ENCODE measurements around the gene GAL.

The GAL gene

DNA sequence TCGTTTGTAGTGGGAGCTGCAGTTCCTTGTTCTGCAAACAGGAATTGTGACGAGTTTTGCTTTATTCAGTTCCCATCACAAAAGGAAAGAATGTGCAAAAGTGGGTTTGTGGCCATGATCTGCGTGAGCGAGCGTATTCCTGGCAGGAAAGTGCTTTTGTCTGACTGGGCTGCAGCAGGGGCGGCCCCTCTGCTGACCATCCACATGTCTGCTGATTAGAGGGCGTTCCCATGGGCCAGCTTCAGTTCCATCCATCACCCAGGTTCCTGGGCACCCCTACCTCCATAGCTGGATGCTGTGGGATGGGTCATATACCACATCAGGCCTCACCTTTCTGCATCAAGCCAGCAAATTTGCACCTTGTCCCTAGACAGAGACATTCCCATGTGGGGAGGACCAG lies 28.9 kb upstream of the GAL start:
- H3K27ac ChIP-seq: no peak overlapping the region
- DNase-seq (ENCODE audit: low spot score): no peak
- TF ChIP-seq, protein P1, sequence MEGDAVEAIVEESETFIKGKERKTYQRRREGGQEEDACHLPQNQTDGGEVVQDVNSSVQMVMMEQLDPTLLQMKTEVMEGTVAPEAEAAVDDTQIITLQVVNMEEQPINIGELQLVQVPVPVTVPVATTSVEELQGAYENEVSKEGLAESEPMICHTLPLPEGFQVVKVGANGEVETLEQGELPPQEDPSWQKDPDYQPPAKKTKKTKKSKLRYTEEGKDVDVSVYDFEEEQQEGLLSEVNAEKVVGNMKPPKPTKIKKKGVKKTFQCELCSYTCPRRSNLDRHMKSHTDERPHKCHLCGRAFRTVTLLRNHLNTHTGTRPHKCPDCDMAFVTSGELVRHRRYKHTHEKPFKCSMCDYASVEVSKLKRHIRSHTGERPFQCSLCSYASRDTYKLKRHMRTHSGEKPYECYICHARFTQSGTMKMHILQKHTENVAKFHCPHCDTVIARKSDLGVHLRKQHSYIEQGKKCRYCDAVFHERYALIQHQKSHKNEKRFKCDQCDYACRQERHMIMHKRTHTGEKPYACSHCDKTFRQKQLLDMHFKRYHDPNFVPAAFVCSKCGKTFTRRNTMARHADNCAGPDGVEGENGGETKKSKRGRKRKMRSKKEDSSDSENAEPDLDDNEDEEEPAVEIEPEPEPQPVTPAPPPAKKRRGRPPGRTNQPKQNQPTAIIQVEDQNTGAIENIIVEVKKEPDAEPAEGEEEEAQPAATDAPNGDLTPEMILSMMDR (IDR thresholded peaks at IDR 0.05): no peak
- H3K4me3 ChIP-seq: no peak overlapping the region

DNA sequence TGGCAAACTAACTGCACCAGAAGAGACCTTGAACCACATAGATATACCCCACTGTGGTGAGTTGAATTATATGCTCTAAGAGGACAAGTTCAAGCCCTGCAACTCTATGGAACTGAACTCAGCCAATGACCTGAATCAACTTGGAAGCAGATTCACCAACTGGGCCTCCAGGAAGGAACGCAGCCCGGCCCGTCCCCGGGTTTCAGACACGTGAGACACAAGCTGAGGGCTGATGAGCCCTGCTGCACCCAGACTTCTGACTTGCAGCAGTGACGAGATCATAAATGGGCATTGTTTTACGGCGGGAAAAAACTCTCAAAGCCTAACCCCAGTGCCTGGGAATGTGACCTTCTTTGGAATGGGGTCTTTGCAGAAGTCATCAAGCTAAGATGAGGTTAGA lies 28.5 kb upstream of the GAL start:
- H3K4me3 ChIP-seq: no peak overlapping the region
- TF ChIP-seq, protein P1 (IDR thresholded peaks at IDR 0.05): no peak
- no peak for DNase-seq (ENCODE audit: low spot score)

DNA sequence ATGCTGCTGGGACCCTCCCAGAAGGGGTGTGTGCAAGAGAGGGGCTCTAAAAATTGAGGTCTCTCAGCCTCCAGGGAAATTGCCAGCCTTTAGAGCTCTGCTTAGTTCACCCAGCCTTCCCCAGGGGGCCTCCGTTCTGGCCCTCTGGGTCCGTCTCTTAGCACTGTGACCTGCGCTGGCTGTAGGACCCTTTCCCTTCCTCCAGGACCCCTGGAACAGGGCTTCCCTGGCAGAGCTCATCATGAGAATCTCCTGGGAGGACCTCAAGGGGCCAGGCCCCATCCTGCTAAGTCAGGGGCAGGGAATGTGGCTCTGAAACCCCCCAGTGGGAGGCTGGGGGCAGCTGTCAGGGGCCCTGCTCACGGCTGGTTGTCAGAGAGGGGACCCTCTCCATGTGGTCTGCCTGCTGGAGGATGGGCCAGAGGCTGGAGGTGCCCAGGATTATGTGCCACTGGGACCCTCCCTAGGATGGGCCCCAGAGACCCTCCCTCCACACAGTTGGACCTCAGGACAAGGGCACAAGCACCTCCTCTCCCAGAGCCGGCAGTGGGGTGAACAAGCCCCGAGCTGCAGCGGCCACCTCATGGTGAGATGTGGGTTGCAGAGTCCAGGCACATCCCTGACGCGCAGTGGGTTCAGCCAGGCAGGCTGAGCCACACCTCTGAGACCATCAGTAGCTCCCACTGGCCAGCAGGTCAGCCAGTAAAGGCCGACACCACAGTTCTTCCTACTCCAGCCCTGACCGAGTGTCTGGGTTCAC lies 27.1 kb upstream of the GAL start:
- H3K4me3 ChIP-seq: no peak overlapping the region
- H3K27ac ChIP-seq: no peak overlapping the region
- DNase-seq (ENCODE audit: low spot score): peak; percentile 71
- TF ChIP-seq, protein P1 (IDR thresholded peaks at IDR 0.05): no peak

More for the DNA sequence above, 28.5 kb upstream of the GAL start:
- H3K27ac ChIP-seq: no peak overlapping the region

DNA sequence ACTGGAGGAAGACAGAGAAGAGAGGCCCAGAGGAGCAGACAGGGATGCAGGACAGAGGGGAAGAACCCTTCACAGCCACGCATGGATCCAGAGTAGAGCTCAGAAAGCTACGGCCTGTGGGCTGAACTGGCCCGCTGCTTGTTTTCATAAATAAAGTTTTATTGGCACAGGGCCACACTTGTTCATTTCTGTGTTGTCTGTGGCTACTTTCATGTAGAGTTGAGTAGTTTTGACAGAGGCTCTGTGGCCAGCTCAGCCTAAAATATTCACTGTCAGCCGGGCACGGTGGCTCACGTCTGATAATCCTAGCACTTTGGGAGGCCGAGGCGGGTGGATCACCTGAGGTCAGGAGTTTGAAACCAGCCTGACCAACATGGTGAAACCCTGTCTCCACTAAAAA lies 26.2 kb upstream of the GAL start:
- Histone ChIP-seq H3K4me3 (no peak overlapping the region), H3K27ac (no peak overlapping the region)
- no peak for DNase-seq (ENCODE audit: low spot score)
- TF ChIP-seq, protein P1 (IDR thresholded peaks at IDR 0.05): no peak

DNA sequence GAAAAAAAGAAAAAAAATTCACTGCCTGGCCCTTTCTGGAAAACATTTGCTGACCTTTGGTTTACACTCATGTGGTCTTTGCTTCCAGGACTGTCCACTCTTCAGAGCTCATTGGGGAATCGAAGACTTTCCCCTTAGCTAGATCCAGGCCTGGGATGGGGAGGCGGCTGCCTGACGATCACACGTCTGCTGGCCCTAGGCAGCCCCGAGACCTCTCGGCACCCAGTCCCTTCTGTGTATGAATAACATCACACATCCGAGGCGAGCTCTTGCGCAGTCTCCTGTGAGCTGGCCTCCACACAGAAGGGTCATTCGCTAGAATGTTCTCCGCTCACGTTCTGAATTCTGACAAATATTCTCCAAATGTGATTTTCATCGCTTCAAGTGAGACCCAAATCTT lies 25.7 kb upstream of the GAL start:
- no peak overlapping the region for H3K4me3 ChIP-seq
- H3K27ac ChIP-seq: no peak overlapping the region
- TF ChIP-seq, protein P1 (IDR thresholded peaks at IDR 0.05): no peak
- DNase-seq (ENCODE audit: low spot score): no peak

DNA sequence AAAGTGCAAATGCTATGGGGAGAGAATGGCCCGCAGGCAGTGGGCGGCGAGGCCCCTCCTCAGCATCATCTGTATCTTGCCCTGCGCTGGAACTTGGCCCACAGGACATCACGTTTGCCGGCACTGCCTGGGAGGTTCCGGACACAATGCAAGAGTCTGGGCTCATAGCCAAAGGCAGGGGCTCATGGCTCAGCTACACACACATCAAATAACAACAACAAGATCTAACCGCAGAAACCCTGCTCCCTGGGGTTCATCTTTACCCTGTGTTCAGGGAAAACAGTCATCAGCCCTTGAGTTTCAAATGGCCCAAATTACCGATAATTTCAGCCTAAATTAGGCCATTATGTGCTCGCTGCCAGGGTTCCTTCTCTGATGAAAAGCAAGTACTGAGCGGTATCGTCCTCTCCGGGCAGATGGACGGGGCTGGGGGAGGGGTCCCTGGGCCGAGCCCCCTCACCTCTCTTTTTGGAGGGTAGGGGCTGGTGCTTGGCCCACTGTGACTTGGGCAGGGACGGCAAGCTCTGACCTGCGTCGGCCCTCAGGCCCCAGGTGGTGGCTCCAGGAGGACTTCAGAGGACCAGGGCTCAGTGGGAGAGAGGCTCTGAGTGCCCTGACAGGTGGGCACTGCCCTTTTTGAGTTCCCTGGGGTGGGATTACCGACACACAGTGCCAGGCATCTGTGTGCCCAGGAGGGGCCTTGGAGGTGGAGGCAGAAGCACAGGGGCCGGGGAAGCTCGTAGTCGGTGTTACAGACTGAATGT lies 25.0 kb upstream of the GAL start:
- no peak overlapping the region for H3K27ac ChIP-seq
- DNase-seq (ENCODE audit: low spot score): no peak
- H3K4me3 ChIP-seq: no peak overlapping the region
- TF ChIP-seq, protein P1 (IDR thresholded peaks at IDR 0.05): no peak

Measured in coronary artery (tissue), 2 donors.